ENCODE measurements around the gene RAB5B. TPM values are rescaled to one million over a fixed set of nuclear protein-coding genes. Genes with fewer than 3 reads are reported as not detected.
A peak's percentile ranks its signal among the peaks of the same experiment; 100 is the strongest.
"Not testable (repeated sequence)": the region's sequence is repeated elsewhere in the genome, so short reads cannot be mapped to it uniquely, and the experiment has no call there.

The RAB5B gene
- total and polyA plus RNA-seq, 2 donors from 2014 or later, result 72.5 to 112 TPM

- Histone ChIP-seq H3K36me3 (ENCODE audit: control insufficient read depth in 2 of 3, insufficient read depth in 3 of 3, low read length in 3 of 3) (peaks cover 6 to 22% (median 10%) of the 10 kb centered on the region in 3 donors), H3K9ac (ENCODE audit: low read length in 3 of 3) (peak within 1 kb of the TSS; percentile 84 to 99 (median 90)), H3K4me1 (ENCODE audit: control insufficient read depth in 2 of 3, insufficient read depth in 2 of 3, low read depth in 1 of 3, low read length in 3 of 3) (peaks cover 3 to 8% (median 8%) of the 10 kb centered on the region in 3 donors), H3K9me3 (ENCODE audit: control insufficient read depth in 2 of 3, insufficient read depth in 1 of 3, low read length in 3 of 3) (no peaks in the 10 kb centered on the region), H3K4me3 (ENCODE audit: low read length in 3 of 3) (peak within 1 kb of the TSS; percentile 90 to 100 (median 93)), H3K27me3 (ENCODE audit: control insufficient read depth, insufficient read depth, low read length) (no peaks in the 10 kb centered on the region), H3K27ac (ENCODE audit: low read depth in 2 of 2, low read length in 2 of 2) (peak within 1 kb of the TSS; percentile 98 to 100)
- FAIRE-seq (no peak), DNase-seq (peak; percentile 98 to 100 (median 99))
- intact Hi-C loops (cut with DNase I), result no loop called here
- TF ChIP-seq CTCF (IDR thresholded peaks at IDR 0.05; ENCODE audit: borderline replicate concordance, extremely low read depth, insufficient read depth), result peak; percentile 63
These were observed 67.9 kb downstream of the RAB5B start, which contains the start of gene RPS26 for GRCh38 chr12:56041552-56042429. RPS26 (plus strand) TSS chr12:56041918; CDS start chr12:56042167, 249 bp downstream.

GRCh38 chr12:56042430-56042813, 68.5 kb downstream of the RAB5B start:
- H3K9me3 ChIP-seq (ENCODE audit: control insufficient read depth in 2 of 3, insufficient read depth in 1 of 3, low read length in 3 of 3); H3K27me3 ChIP-seq (ENCODE audit: control insufficient read depth, insufficient read depth, low read length); DNase-seq; H3K4me1 ChIP-seq (ENCODE audit: control insufficient read depth in 2 of 3, insufficient read depth in 2 of 3, low read depth in 1 of 3, low read length in 3 of 3); intact Hi-C loops (cut with DNase I); FAIRE-seq: not testable (repeated sequence)
- peak overlapping the region; percentile 84 to 99 (median 90) for H3K9ac ChIP-seq (ENCODE audit: low read length in 3 of 3)
- H3K4me3 ChIP-seq (ENCODE audit: low read length in 3 of 3), result peak overlapping the region; percentile 90 to 100 (median 93)
- H3K36me3 ChIP-seq (ENCODE audit: control insufficient read depth in 2 of 3, insufficient read depth in 3 of 3, low read length in 3 of 3), result peaks cover 6 to 22% (median 10%) of the 10 kb centered on the region in 3 donors
- H3K27ac ChIP-seq (ENCODE audit: low read depth in 2 of 2, low read length in 2 of 2), result peak overlapping the region; percentile 98 to 100

- H3K27me3 ChIP-seq (ENCODE audit: control insufficient read depth, insufficient read depth, low read length), result no peaks in the 10 kb centered on the region
- no peak overlapping the region for H3K27ac ChIP-seq (ENCODE audit: low read depth in 2 of 2, low read length in 2 of 2)
- peak overlapping the region; percentile 90 to 100 (median 93) for H3K4me3 ChIP-seq (ENCODE audit: low read length in 3 of 3)
- peaks cover 3 to 8% (median 8%) of the 10 kb centered on the region in 3 donors for H3K4me1 ChIP-seq (ENCODE audit: control insufficient read depth in 2 of 3, insufficient read depth in 2 of 3, low read depth in 1 of 3, low read length in 3 of 3)
- intact Hi-C loops (cut with DNase I), result no loop called here
- H3K9me3 ChIP-seq (ENCODE audit: control insufficient read depth in 2 of 3, insufficient read depth in 1 of 3, low read length in 3 of 3), result no peaks in the 10 kb centered on the region
- FAIRE-seq (no peak), DNase-seq (no peak)
- TF ChIP-seq CTCF (IDR thresholded peaks at IDR 0.05; ENCODE audit: borderline replicate concordance, extremely low read depth, insufficient read depth), result no peak
- peaks cover 6 to 22% (median 10%) of the 10 kb centered on the region in 3 donors for H3K36me3 ChIP-seq (ENCODE audit: control insufficient read depth in 2 of 3, insufficient read depth in 3 of 3, low read length in 3 of 3)
- peak overlapping the region; percentile 84 to 99 (median 90) for H3K9ac ChIP-seq (ENCODE audit: low read length in 3 of 3)
These were observed 69.0 kb downstream of the RAB5B start for GRCh38 chr12:56042843-56043242.

Other genes with a start within 250 kb of the RAB5B start
- 1,130 TPM for gene CD63, start 245.1 kb upstream of the RAB5B start, total RNA-seq
- gene CD63, start 245.1 kb upstream of the RAB5B start, polyA plus RNA-seq (ENCODE audit: insufficient read depth, low read depth, low replicate concordance), result 1,381 TPM
- gene GDF11, start 231.0 kb upstream of the RAB5B start, total RNA-seq, result 6.2 TPM
- 3.4 TPM for gene GDF11, start 231.0 kb upstream of the RAB5B start, polyA plus RNA-seq (ENCODE audit: insufficient read depth, low read depth, low replicate concordance)
- 51.1 TPM for gene SARNP, start 156.4 kb upstream of the RAB5B start, total RNA-seq
- gene SARNP, start 156.4 kb upstream of the RAB5B start, polyA plus RNA-seq (ENCODE audit: insufficient read depth, low read depth, low replicate concordance), result 109 TPM
- 51.2 TPM for gene ORMDL2, start 156.0 kb upstream of the RAB5B start, total RNA-seq
- 75.9 TPM for gene ORMDL2, start 156.0 kb upstream of the RAB5B start, polyA plus RNA-seq (ENCODE audit: insufficient read depth, low read depth, low replicate concordance)
- 37.9 TPM for gene DNAJC14, start 144.5 kb upstream of the RAB5B start, total RNA-seq
- 18.9 TPM for gene DNAJC14, start 144.5 kb upstream of the RAB5B start, polyA plus RNA-seq (ENCODE audit: insufficient read depth, low read depth, low replicate concordance)
- gene MMP19, start 131.1 kb upstream of the RAB5B start, total RNA-seq, result 8.8 TPM
- gene MMP19, start 131.1 kb upstream of the RAB5B start, polyA plus RNA-seq (ENCODE audit: insufficient read depth, low read depth, low replicate concordance), result 2.0 TPM
- gene PYM1, start 46.2 kb upstream of the RAB5B start, total RNA-seq, result 29.0 TPM
- 39.7 TPM for gene PYM1, start 46.2 kb upstream of the RAB5B start, polyA plus RNA-seq (ENCODE audit: insufficient read depth, low read depth, low replicate concordance)
- 68.2 TPM for gene DGKA, start 42.9 kb upstream of the RAB5B start, total RNA-seq
- 13.2 TPM for gene DGKA, start 42.9 kb upstream of the RAB5B start, polyA plus RNA-seq (ENCODE audit: insufficient read depth, low read depth, low replicate concordance)
- 1.7 TPM for gene PMEL, start 8.0 kb upstream of the RAB5B start, total RNA-seq
- gene PMEL, start 8.0 kb upstream of the RAB5B start, polyA plus RNA-seq (ENCODE audit: insufficient read depth, low read depth, low replicate concordance), result 3.5 TPM
- 23.2 TPM for gene CDK2, start 7.2 kb upstream of the RAB5B start, total RNA-seq
- gene CDK2, start 7.2 kb upstream of the RAB5B start, polyA plus RNA-seq (ENCODE audit: insufficient read depth, low read depth, low replicate concordance), result 7.6 TPM
- gene SUOX, start 23.2 kb downstream of the RAB5B start, total RNA-seq, result 33.1 TPM
- 61.1 TPM for gene SUOX, start 23.2 kb downstream of the RAB5B start, polyA plus RNA-seq (ENCODE audit: insufficient read depth, low read depth, low replicate concordance)
- 9.4 TPM for gene IKZF4, start 47.0 kb downstream of the RAB5B start, total RNA-seq
- gene IKZF4, start 47.0 kb downstream of the RAB5B start, polyA plus RNA-seq (ENCODE audit: insufficient read depth, low read depth, low replicate concordance), result 2.7 TPM
- 46.7 TPM for gene RPS26, start 67.8 kb downstream of the RAB5B start, total RNA-seq
- gene RPS26, start 67.8 kb downstream of the RAB5B start, polyA plus RNA-seq (ENCODE audit: insufficient read depth, low read depth, low replicate concordance), result 637 TPM
- 58.1 TPM for gene ERBB3, start 106.1 kb downstream of the RAB5B start, total RNA-seq
- gene ERBB3, start 106.1 kb downstream of the RAB5B start, polyA plus RNA-seq (ENCODE audit: insufficient read depth, low read depth, low replicate concordance), result 31.5 TPM
- gene PA2G4, start 130.5 kb downstream of the RAB5B start, total RNA-seq, result 76.8 TPM
- gene PA2G4, start 130.5 kb downstream of the RAB5B start, polyA plus RNA-seq (ENCODE audit: insufficient read depth, low read depth, low replicate concordance), result 72.4 TPM
- 2,987 TPM for gene RPL41, start 142.6 kb downstream of the RAB5B start, total RNA-seq
- 5,602 TPM for gene RPL41, start 142.6 kb downstream of the RAB5B start, polyA plus RNA-seq (ENCODE audit: insufficient read depth, low read depth, low replicate concordance)
- gene ZC3H10, start 144.2 kb downstream of the RAB5B start, total RNA-seq, result 8.6 TPM
- gene ZC3H10, start 144.2 kb downstream of the RAB5B start, polyA plus RNA-seq (ENCODE audit: insufficient read depth, low read depth, low replicate concordance), result 2.4 TPM
- gene ESYT1, start 154.2 kb downstream of the RAB5B start, total RNA-seq, result 104 TPM
- gene ESYT1, start 154.2 kb downstream of the RAB5B start, polyA plus RNA-seq (ENCODE audit: insufficient read depth, low read depth, low replicate concordance), result 40.4 TPM
- gene MYL6B, start 178.5 kb downstream of the RAB5B start, total RNA-seq, result 48.2 TPM
- 142 TPM for gene MYL6B, start 178.5 kb downstream of the RAB5B start, polyA plus RNA-seq (ENCODE audit: insufficient read depth, low read depth, low replicate concordance)
- gene MYL6, start 184.3 kb downstream of the RAB5B start, total RNA-seq, result 1,630 TPM
- 4,190 TPM for gene MYL6, start 184.3 kb downstream of the RAB5B start, polyA plus RNA-seq (ENCODE audit: insufficient read depth, low read depth, low replicate concordance)
- 112 TPM for gene SMARCC2, start 215.4 kb downstream of the RAB5B start, total RNA-seq
- 18.8 TPM for gene SMARCC2, start 215.4 kb downstream of the RAB5B start, polyA plus RNA-seq (ENCODE audit: insufficient read depth, low read depth, low replicate concordance)
- gene RNF41, start 247.8 kb downstream of the RAB5B start, total RNA-seq, result 45.5 TPM
- gene RNF41, start 247.8 kb downstream of the RAB5B start, polyA plus RNA-seq (ENCODE audit: insufficient read depth, low read depth, low replicate concordance), result 17.6 TPM

Measured in kidney (tissue), 14 donors.